Hepatocyte (in vitro differentiated cells): Measurements from ENCODE around the gene IKZF1. TPM values are rescaled to one million over a fixed set of nuclear protein-coding genes. Genes with fewer than 3 reads are reported as not detected.

Source experiments
- DNase-seq: peaks from one replicate; pipeline ENCODE4 v3.0.0-alpha.2; 2016; ENCODE audit warnings: low spot score
- H2AFZ ChIP-seq: fragments of 200-600 bp; sonication (generic); 2 replicates; pipeline ENCODE4 v1.6.0; 2016; ENCODE audit warnings: antibody characterized with exemption, mild to moderate bottlenecking
- H3K27ac ChIP-seq: fragments of 200-600 bp; sonication (generic); 2 replicates; pipeline ENCODE4 v1.5.1; 2016; ENCODE audit warnings: mild to moderate bottlenecking
- H3K27me3 ChIP-seq: fragments of 200-600 bp; sonication (generic); 2 replicates; pipeline ENCODE4 v1.6.1; 2016
- H3K36me3 ChIP-seq: fragments of 200-600 bp; sonication (generic); replicated peaks from 2 replicates; pipeline ENCODE4 v1.5.1; 2016; ENCODE audit warnings: low read depth; ENCODE audit not compliant: insufficient read depth
- H3K4me1 ChIP-seq: fragments of 200-600 bp; sonication (generic); 2 replicates; pipeline ENCODE4 v1.5.1; 2016; ENCODE audit warnings: mild to moderate bottlenecking, moderate library complexity; ENCODE audit not compliant: insufficient read depth
- H3K4me2 ChIP-seq: fragments of 200-600 bp; sonication (generic); 2 replicates; pipeline ENCODE4 v1.6.0; 2016
- H3K4me3 ChIP-seq: fragments of 200-600 bp; sonication (generic); 2 replicates; pipeline ENCODE4 v1.5.1; 2016; ENCODE audit warnings: mild to moderate bottlenecking
- H3K79me2 ChIP-seq: fragments of 200-600 bp; sonication (generic); 2 replicates; pipeline ENCODE4 v1.6.0; 2017; ENCODE audit warnings: mild to moderate bottlenecking
- H3K9me2 ChIP-seq: fragments of 200-600 bp; sonication (generic); replicated peaks from 2 replicates; pipeline ENCODE4 v1.6.0; 2017; ENCODE audit warnings: mild to moderate bottlenecking; ENCODE audit not compliant: insufficient read depth
- H3K9me3 ChIP-seq: fragments of 200-600 bp; sonication (generic); 2 replicates; pipeline ENCODE4 v1.5.1; 2016; ENCODE audit warnings: low read depth, mild to moderate bottlenecking
- H4K20me1 ChIP-seq: fragments of 200-600 bp; sonication (generic); 2 replicates; pipeline ENCODE4 v1.6.0; 2016; ENCODE audit warnings: mild to moderate bottlenecking; ENCODE audit not compliant: insufficient read depth, poor library complexity, severe bottlenecking
- EZH2 ChIP-seq: fragments of 200-600 bp; sonication (generic); IDR thresholded peaks from 2 replicates; pipeline ENCODE4 v1.6.1; 2016; ENCODE audit warnings: antibody characterized with exemption, mild to moderate bottlenecking, borderline replicate concordance
- EZH2phosphoT487 ChIP-seq: fragments of 200-600 bp; sonication (generic); IDR thresholded peaks from one replicate; pipeline ENCODE4 v1.6.1; 2018; ENCODE audit warnings: antibody characterized with exemption, mild to moderate bottlenecking, low read depth, moderate library complexity; ENCODE audit not compliant: unreplicated experiment, severe bottlenecking
- WGBS: methylation state at CpG from one replicate; pipeline ENCODE4 v1.1.6; 2016; ENCODE audit warnings: low lambda C conversion rate; ENCODE audit errors: missing lambda C conversion rate; 5-methylcytosine and 5-hydroxymethylcytosine counted together
- polyA plus RNA-seq: library from polyadenylated mRNA; unstranded; fragments of >200 nt; fragmentation: Nextera tagmentation; extraction: Ambion mirVana; gene quantifications from 2 replicates; pipeline ENCODE4 v1.2.1, GENCODE V29; 2016
- total RNA-seq: library from RNA; depleted of rRNA; stranded (reverse); fragments of >200 nt; gene quantifications from 2 replicates; pipeline ENCODE4 v1.2.3, GENCODE V29; 2014
- TF ChIP-seq, protein P1 (sequence below): fragments of 200-600 bp; sonication (generic); IDR thresholded peaks from 2 replicates; pipeline ENCODE4 v1.5.1; 2016; ENCODE audit warnings: antibody characterized with exemption, mild to moderate bottlenecking; ENCODE audit not compliant: poor library complexity

Gene IKZF1
- total and polyA plus RNA-seq, 2 experiments from 2014 or later = 0.16 to 0.47 TPM

DNA sequence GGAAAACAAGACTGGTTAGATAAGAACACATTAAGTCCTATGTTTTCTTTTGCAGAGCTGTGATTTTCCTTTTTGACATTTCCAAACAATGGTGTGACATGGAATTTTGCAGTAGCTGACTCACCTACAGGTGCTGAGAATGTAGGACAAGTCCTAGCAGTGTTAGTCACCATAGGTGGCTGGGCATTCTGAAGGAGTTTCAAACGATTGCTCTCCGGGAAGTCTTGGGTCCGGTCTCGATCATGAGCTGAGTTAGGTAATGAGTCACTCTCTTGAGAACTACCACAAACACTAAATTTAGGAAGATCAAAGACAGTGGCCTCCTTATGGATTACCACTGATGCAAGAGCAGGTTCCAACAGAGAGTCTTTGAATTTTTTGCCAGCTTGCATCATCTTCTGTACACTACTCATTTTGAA, 142.0 kb downstream of the IKZF1 start:
- 77% methylated on average over 4 of the region's 4 CpGs for WGBS
- Histone ChIP-seq H3K4me1 (no peaks in the 10 kb centered on the region), H3K4me2 (no peak overlapping the region), H3K4me3 (no peak overlapping the region), H3K27me3 (no peaks in the 10 kb centered on the region), H3K36me3 (no peaks in the 10 kb centered on the region), H3K9me3 (no peaks in the 10 kb centered on the region), H3K79me2 (peaks cover 6% of the 10 kb centered on the region), H3K27ac (peak overlapping the region; percentile 8), H4K20me1 (no peaks in the 10 kb centered on the region), H3K9me2 (no peaks in the 10 kb centered on the region), H2AFZ (no peak overlapping the region)
- TF ChIP-seq EZH2 (no peak), EZH2phosphoT487 (no peak)
- TF ChIP-seq, protein P1, sequence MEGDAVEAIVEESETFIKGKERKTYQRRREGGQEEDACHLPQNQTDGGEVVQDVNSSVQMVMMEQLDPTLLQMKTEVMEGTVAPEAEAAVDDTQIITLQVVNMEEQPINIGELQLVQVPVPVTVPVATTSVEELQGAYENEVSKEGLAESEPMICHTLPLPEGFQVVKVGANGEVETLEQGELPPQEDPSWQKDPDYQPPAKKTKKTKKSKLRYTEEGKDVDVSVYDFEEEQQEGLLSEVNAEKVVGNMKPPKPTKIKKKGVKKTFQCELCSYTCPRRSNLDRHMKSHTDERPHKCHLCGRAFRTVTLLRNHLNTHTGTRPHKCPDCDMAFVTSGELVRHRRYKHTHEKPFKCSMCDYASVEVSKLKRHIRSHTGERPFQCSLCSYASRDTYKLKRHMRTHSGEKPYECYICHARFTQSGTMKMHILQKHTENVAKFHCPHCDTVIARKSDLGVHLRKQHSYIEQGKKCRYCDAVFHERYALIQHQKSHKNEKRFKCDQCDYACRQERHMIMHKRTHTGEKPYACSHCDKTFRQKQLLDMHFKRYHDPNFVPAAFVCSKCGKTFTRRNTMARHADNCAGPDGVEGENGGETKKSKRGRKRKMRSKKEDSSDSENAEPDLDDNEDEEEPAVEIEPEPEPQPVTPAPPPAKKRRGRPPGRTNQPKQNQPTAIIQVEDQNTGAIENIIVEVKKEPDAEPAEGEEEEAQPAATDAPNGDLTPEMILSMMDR = no peak
- DNase-seq = peak; percentile 34

DNA sequence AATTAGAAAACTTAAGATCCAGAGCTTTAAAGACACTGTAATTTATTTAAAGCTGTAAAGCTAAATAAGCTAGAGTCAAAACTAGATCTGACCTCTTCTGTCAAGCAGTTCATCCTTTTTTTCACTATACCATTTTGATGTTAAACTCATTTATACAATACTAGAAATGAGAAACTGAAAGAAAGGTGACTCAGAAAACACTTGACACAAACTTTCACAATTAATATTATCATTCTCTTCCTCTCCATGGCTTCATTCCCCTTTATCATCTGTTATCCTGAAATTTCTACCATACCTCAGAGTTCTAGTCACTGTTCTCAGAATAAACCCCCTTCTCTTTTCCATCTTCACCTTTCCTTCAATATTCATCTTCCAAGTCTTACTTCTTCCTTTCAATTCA, 144.3 kb downstream of the IKZF1 start:
- H3K79me2 ChIP-seq = peaks cover 6% of the 10 kb centered on the region
- H3K4me2 ChIP-seq = peak overlapping the region; percentile 93
- TF ChIP-seq EZH2phosphoT487 (no peak), EZH2 (no peak)
- TF ChIP-seq, protein P1 = no peak

DNA sequence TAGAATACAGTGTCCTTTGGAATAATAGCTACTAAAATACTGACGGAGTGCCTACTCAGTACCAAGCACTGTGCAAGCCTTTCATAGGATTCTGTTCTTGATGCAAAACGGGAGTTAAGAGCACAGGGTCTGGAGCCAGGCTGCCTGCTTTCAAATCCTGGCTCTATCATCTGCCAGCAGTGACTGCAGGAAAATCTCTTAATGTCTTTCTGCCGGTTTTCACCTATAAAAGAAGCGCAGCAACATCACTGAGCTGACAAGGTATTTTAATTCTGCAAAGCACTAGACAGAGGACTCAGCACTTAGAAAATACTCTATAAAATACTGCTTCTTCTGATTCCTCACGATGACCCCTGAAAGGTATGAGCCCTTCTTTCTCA, 145.0 kb downstream of the IKZF1 start:
- H3K79me2 ChIP-seq = peaks cover 6% of the 10 kb centered on the region
- no peaks in the 10 kb centered on the region for H4K20me1 ChIP-seq
- no peak for DNase-seq
- peak overlapping the region; percentile 80 for H3K27ac ChIP-seq
- H3K4me3 ChIP-seq = peak overlapping the region; percentile 72
- H2AFZ ChIP-seq = peak overlapping the region; percentile 85
- H3K9me3 ChIP-seq = no peaks in the 10 kb centered on the region
- 11% methylated on average over 5 of the region's 5 CpGs for WGBS
- H3K4me2 ChIP-seq = peak overlapping the region; percentile 93
- no peak for TF ChIP-seq EZH2phosphoT487
- TF ChIP-seq EZH2 = no peak
- TF ChIP-seq, protein P1 = no peak
- no peaks in the 10 kb centered on the region for H3K9me2 ChIP-seq
- H3K27me3 ChIP-seq = no peaks in the 10 kb centered on the region
- H3K4me1 ChIP-seq = no peaks in the 10 kb centered on the region
- no peaks in the 10 kb centered on the region for H3K36me3 ChIP-seq

More for the DNA sequence above, 144.3 kb downstream of the IKZF1 start:
- DNase-seq = no peak
- Histone ChIP-seq H3K27me3 (no peaks in the 10 kb centered on the region), H3K4me1 (no peaks in the 10 kb centered on the region), H4K20me1 (no peaks in the 10 kb centered on the region), H3K27ac (no peak overlapping the region), H3K9me3 (no peaks in the 10 kb centered on the region), H3K36me3 (no peaks in the 10 kb centered on the region), H3K4me3 (no peak overlapping the region), H2AFZ (no peak overlapping the region), H3K9me2 (no peaks in the 10 kb centered on the region)
